Germinal center (tissue), 1 donor: ENCODE data around the gene NUP93.

Experiments
- DNase-seq: peaks from one replicate; pipeline ENCODE4 v3.0.0; 2012; ENCODE audit warnings: mixed read lengths, low spot score

NUP93 gene

GRCh38 chr16:56817056-56817455 lies 87.1 kb downstream of the NUP93 start:
- no peak for DNase-seq

- no peak for DNase-seq
Observed at GRCh38 chr16:56817938-56818337, 88.0 kb downstream of the NUP93 start.

- no peak for DNase-seq
Observed at GRCh38 chr16:56823081-56823733, 93.3 kb downstream of the NUP93 start.

GRCh38 chr16:56824331-56824730 lies 94.4 kb downstream of the NUP93 start:
- no peak for DNase-seq

GRCh38 chr16:56824804-56825203 lies 94.9 kb downstream of the NUP93 start:
- DNase-seq, result no peak

GRCh38 chr16:56825826-56826225 lies 95.9 kb downstream of the NUP93 start:
- no peak for DNase-seq

- no peak for DNase-seq
Observed at GRCh38 chr16:56828647-56829046, 98.7 kb downstream of the NUP93 start.

GRCh38 chr16:56830669-56831068 lies 100.7 kb downstream of the NUP93 start:
- no peak for DNase-seq

- DNase-seq, result no peak
Observed at GRCh38 chr16:56832768-56833167, 102.8 kb downstream of the NUP93 start.

- no peak for DNase-seq
Observed at GRCh38 chr16:56833243-56833970, 103.5 kb downstream of the NUP93 start.

- no peak for DNase-seq
Observed at GRCh38 chr16:56835320-56835719, 105.4 kb downstream of the NUP93 start.

GRCh38 chr16:56836410-56837230 lies 106.7 kb downstream of the NUP93 start:
- no peak for DNase-seq

- DNase-seq, result no peak
Observed at GRCh38 chr16:56838622-56839337, 108.9 kb downstream of the NUP93 start.

GRCh38 chr16:56841233-56841632 lies 111.3 kb downstream of the NUP93 start:
- no peak for DNase-seq

GRCh38 chr16:56841659-56842058 lies 111.7 kb downstream of the NUP93 start:
- DNase-seq, result no peak

GRCh38 chr16:56842133-56842532 lies 112.2 kb downstream of the NUP93 start:
- DNase-seq, result no peak

GRCh38 chr16:56844056-56844455 lies 114.1 kb downstream of the NUP93 start:
- no peak for DNase-seq

GRCh38 chr16:56847173-56847910 lies 117.4 kb downstream of the NUP93 start:
- DNase-seq, result peak; percentile 30

GRCh38 chr16:56848029-56848936 lies 118.4 kb downstream of the NUP93 start:
- no peak for DNase-seq

GRCh38 chr16:56848955-56849689 lies 119.2 kb downstream of the NUP93 start:
- DNase-seq, result no peak
